SK-N-DZ (cell line): ENCODE data around the gene PRPF39.

Experiments
- DNase-seq: peaks from one replicate; pipeline ENCODE4 v3.0.0-alpha.2; 2015; ENCODE audit warnings: low spot score

PRPF39 gene

DNA sequence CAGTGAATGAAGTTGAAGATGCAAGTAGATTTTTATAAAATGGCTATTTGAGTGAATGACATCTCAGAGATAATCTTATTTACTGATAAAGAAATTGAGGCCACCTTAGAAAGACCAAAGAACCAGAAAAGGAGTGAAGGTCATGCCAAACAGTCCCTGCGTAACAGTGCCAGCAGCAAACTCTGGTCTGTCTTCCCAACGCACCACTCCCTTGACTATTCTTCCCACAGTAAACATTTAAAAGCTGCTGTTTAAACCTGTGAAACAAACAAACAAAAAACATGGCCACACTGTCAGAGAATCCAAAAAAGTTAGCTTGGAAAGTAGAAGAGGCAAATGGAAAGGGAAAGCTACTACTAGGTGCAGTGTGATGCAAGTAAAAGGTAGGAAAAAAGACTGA, 1.5 kb upstream of the PRPF39 start:
- DNase-seq, result no peak

DNA sequence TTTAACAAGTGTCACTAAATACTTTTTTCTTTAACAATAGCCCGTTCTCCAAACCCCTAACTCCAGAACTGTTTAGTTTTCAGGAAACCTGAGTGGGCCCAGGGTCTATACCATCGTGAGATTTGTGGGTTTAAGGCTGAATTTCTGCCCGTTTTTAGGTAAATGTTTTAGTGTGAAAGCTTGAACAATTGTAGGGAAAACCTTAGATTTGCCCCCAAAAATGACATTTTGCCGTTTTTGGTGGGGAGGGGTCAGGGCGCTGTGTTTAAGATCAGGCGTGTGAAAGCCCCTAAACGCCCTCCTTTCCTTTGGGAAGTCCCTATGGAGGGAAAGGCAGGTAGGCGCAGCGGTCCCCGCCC, 320 bp upstream of the PRPF39 start:
- DNase-seq, result no peak

DNA sequence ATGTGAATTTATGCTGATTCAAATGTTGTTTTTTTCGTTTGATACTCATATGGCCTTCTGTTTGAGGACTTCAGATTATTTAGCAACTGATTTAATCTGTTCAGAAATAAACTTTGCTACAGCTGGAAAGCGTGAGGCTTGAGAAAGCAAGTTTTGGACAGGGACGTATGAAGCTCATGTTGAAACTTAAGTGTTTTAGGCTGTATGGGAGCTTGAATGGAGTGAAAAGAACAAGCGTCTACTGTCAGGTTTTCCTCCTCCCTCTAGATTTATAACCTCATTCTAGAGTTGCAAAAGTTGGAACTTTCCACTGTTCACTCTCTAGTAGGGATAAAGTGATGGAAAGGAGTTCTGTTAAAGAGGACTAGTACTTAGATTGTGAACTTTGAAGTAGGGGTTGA, 1.0 kb downstream of the PRPF39 start:
- no peak for DNase-seq

DNA sequence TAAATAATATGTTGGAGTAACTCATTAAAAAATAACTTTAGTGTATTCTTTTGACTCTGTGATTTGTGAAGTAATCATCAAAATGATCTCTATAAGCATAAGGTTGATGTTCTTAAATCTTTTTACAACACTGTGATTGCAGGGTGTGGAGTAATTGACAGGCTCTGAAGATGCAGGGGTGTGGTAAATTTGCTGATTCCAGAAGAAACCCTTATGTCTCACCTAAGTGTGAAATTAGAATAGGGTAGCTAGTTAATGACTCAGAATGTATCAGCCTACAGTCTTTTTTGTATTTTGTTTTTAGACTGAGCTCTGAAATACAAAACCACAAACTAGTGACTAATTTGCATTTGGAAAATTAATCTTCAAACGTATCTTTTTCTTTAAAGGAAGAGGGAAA, 5.9 kb downstream of the PRPF39 start:
- DNase-seq, result no peak

DNA sequence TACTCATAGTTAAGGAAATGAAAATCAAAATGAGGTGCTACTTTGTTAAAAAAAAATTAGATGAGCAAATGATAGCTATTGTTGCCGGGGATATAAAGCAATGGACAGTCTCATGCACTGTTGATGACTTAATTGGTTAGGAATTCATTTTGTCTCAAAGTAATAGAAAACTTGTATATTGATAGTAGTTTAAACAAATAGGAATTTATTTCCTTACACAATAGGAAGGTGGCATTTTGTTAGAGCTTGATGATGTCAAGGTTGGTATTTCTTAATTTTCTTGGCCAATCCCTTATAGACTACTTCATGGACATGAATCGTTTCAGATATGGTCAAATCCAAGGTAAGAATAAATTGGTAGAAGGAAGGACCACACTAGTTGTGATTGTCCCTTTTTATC, 7.8 kb downstream of the PRPF39 start:
- DNase-seq, result no peak

GRCh38 chr14:45094275-45094674, 10.4 kb downstream of the PRPF39 start:
- DNase-seq, result no peak

DNA sequence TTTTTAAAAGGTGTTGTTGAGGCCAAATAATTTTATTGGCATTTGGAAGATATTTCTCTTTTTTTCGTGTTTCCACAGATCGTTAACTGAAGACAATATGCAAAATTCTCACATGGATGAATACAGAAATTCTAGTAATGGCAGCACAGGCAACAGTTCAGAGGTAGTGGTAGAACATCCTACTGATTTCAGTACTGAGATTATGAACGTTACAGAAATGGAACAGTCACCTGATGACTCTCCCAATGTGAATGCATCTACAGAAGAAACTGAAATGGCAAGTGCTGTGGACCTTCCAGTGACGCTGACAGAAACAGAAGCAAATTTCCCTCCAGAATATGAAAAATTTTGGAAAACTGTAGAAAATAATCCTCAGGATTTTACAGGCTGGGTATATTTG, 11.2 kb downstream of the PRPF39 start:
- no peak for DNase-seq

DNA sequence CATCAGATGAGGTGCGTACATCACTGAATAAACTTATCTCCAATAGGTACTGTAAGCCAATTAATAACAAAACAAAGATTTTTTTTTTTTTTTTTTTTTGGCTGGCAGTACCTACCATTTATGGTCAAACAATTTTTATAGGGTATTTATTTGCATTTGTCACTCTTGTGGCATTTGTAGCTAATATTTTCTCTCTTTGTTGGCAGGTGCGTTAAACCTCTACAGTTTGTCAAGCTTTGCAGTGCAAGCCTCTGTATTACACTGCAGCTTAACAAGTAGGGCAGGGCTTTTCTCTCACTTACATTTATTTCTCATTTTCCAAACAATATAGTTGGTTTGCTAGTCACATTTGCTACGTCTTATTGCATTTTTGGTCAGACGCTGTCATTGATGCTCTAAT, 12.3 kb downstream of the PRPF39 start:
- DNase-seq, result no peak

- DNase-seq, result no peak
Measured at GRCh38 chr14:45103806-45104205, 19.9 kb downstream of the PRPF39 start.

GRCh38 chr14:45104561-45104960, 20.6 kb downstream of the PRPF39 start:
- no peak for DNase-seq

DNA sequence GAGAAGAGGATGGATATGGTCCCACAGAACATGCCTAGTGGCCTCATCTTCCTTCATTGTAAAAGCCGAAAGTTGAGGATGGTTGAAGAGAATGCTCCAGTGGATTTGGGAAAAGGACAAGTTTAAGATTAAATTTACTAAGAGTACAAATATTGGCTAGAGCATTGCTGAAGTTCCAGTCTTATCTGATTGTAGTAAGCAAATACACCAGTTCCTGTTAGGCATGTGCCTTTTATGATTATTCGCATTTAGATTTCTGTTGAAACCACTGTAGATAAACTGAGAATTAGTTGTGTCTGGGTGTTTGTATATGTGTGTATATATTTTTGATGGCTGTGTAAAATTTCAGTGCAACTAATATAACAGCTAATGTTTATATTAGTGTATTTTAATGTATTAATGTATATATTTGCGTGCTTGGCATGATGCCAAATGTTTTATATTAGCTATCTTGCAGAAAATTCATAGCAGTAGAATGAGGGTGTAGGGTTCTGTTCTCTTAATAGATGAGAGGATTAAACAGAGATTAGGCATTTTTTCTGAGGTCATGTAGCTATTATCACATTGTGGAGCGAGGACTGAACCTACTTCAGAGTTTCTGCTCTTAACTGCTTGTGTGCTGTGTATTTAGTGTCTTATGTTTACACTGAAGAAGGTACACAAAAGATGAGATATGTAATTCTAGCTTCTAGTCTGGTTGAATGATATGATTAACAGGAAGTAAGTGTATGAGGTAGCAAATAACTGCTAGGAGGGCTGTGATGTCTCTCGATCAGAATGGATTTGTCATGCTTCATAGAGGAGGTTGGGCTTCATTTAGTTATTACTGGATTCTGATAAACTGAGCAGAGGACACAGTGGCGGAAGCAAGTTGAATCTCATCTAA, 29.2 kb downstream of the PRPF39 start:
- DNase-seq, result no peak

GRCh38 chr14:45114327-45114726, 30.4 kb downstream of the PRPF39 start:
- DNase-seq, result no peak

GRCh38 chr14:45118594-45118993, 34.7 kb downstream of the PRPF39 start:
- DNase-seq, result no peak

DNA sequence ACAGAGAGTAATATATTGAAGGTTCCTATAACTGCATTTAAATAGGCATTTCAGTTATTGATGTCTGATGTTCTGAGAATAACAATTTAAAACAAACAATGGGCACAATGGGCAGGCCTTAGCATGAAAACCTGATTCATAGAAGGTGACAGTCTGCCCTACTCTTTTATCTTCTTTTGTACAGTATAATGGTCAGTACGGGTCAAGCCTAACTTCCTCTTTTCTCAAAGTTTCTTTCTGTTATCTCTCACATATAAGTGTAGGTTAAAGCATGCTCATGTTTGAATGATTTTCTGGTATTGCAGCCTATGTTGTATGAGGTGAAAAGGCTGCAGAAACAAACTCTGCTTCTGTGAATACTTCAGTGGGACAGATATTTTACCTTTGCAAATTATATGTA, 36.2 kb downstream of the PRPF39 start:
- DNase-seq, result no peak

GRCh38 chr14:45123271-45123670, 39.4 kb downstream of the PRPF39 start:
- DNase-seq, result no peak

DNA sequence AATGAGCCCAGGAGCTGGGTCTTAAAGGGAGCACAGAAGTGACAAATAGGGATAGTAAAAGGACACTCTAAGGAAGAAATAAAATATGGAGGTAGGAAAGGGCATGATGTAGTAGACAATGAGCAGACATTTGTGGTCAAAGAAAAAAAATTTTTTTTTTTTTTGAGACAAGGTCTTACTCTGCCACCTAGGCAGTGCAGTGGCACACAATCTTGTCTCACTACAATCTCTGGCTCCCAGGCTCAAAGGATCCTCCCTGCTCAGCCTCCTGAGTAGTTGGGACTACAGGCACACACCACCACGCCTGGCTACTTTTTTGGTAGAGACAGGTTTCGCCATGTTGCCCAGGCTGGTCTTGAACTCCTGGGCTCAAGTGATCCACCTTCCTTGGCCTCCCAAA, 41.8 kb downstream of the PRPF39 start:
- DNase-seq, result no peak

DNA sequence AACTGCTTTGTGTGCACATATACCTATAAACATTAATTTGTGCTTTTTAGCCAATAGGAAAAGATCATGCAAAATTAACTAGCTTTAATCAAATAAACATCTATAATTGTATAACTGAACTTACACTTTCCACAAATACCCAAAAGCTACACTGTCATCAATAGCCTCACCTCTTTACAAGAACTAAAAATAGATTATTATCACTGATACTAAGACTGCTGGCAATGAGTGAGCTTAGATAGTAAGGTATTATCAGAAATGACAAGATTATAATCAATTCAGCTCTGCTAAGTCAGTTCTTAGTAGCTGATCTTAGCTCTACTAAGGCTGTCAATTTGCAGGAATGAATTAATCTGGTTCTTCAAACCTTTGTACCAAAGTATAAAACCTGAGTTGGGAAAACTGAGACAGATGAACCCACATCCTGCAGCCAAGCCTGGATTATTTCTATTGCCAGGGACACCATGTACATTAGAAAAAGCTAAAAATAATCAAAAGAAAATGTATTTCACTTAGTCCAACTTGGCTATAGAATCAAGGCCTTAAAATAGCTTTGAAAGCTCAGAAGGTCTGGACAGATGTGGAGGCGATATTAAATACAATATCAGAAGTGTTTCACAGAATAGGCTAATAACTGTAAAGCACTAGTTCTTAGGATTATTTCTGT, 45.2 kb downstream of the PRPF39 start:
- no peak for DNase-seq

DNA sequence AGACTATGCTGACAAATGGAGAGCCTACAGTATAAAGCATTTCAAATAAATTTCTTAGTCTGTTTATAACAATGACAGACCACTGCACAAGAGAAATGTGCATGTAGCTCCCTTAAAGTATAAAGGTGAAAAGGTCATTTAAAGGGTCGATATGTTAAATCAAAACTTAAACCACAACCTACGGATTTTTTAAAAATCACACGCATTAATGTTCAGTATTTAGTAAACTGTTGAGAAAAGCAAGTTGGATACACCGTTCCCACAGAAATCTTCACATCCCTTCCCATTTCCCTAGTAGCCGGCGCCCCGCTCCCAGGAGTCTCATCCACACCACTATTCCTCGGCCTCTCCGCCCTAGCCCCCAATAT, 49.8 kb downstream of the PRPF39 start:
- no peak for DNase-seq

DNA sequence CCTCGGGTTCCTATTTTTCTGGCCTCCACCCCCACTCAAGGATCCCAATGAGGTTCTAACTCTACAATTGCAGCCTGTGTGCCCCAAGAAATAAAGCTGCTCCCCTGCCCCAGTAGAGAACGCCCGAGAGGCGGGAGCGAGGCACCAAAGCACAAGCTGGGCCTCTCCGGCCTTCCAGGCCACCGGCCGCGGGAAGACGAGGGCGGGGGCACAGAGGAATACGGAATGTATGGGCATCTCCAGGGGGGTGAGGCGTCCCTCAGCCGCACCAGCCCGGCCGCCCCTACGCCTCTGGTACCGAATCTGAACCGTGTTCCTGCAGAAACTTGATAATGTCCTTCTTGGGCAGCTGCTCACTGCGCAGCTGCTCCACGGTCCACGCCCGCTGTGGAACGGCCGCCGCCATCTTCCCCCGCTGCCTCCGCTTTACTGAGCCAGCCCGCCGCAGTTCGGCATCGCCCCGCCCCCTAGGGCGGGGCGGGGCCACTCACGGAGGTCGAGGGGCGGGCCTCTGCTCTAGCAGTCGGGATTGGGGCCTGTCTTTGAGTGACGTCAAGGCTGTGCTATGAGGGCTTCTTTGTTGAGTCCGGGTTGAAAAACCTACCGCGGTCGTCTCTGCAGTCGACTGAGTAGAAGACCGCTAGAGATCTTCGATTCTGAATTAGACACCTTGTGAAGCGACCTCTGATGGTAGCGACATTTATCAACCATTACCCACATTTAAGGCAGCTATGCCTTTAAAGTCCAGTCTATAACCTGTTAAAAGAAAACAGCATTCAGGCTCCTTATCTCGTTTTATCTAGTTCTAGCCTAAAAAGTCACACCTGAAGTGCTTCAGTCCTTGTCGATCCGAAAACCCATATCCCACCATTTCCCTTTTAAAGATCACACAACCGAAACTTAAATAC, 50.4 kb downstream of the PRPF39 start, which contains the start of gene FKBP3:
Gene FKBP3 (minus strand): TSS at position 431 of the 908 bp plus-strand sequence. CDS start 25 bp downstream, at position 406.
- peak; percentile 99 for DNase-seq

GRCh38 chr14:45135156-45135555, 51.2 kb downstream of the PRPF39 start:
- DNase-seq, result no peak

GRCh38 chr14:45135659-45136395, 51.9 kb downstream of the PRPF39 start, which contains the start of gene FANCM:
TSS of gene FANCM (plus strand) at chr14:45135930. CDS start at chr14:45136032, 102 bp downstream.
- peak; percentile 98 for DNase-seq
